Calu3 (cell line): ENCODE measurements around the gene CUEDC1. TPM values are rescaled to one million over a fixed set of nuclear protein-coding genes. Genes with fewer than 3 reads are reported as not detected.

Experiments used
- BruUV-seq: library from RNA; stranded (reverse); fragments of 400-500 nt; replicated peaks from 2 replicates; lab custom pipeline; 2021; lab: Mats Ljungman, UMichigan
- CTCF ChIA-PET: fragments of 300-600 bp; sonication (Branson Sonifier 250); formaldehyde crosslinking; loops from one replicate; lab custom pipeline; 2022; ENCODE audit warnings: antibody characterized with exemption; lab: Charles Lee
- DNase-seq: peaks from one replicate; pipeline ENCODE4 v3.0.0; 2022
- H3K27ac Mint-ChIP-seq: one replicate; pipeline ENCODE4 v1.8.0; 2022; ENCODE audit warnings: mixed read lengths; ENCODE audit not compliant: unreplicated experiment
- H3K27me3 Mint-ChIP-seq: one replicate; pipeline ENCODE4 v1.8.0; 2022; ENCODE audit warnings: mixed read lengths; ENCODE audit not compliant: unreplicated experiment
- H3K36me3 Mint-ChIP-seq: one replicate; pipeline ENCODE4 v1.8.0; 2022; ENCODE audit warnings: mild to moderate bottlenecking, moderate library complexity, mixed read lengths; ENCODE audit not compliant: insufficient read depth, unreplicated experiment
- H3K4me1 Mint-ChIP-seq: one replicate; pipeline ENCODE4 v1.8.0; 2022; ENCODE audit warnings: mild to moderate bottlenecking, low read depth, mixed read lengths; ENCODE audit not compliant: unreplicated experiment
- H3K4me3 Mint-ChIP-seq: one replicate; pipeline ENCODE4 v1.8.0; 2022; ENCODE audit warnings: mild to moderate bottlenecking, low read depth, moderate library complexity, mixed read lengths; ENCODE audit not compliant: unreplicated experiment
- H3K9me3 Mint-ChIP-seq: one replicate; pipeline ENCODE4 v1.8.0; 2022; ENCODE audit warnings: low read depth, mixed read lengths; ENCODE audit not compliant: unreplicated experiment
- intact Hi-C: fragments of 100-400 bp; cut with micrococcal nuclease; formaldehyde crosslinking; loops from one replicate; pipeline ENCODE4 v1.10.0; 2022; ENCODE audit not compliant: unreplicated experiment
- total RNA-seq: library from RNA; stranded (reverse); gene quantifications from 2 replicates; pipeline ENCODE4 v1.2.3, GENCODE V29; 2022
- TF ChIP-seq, protein P1 (sequence below): fragments of 200-600 bp; IDR thresholded peaks from one replicate; pipeline ENCODE4 v1.8.0; 2022; ENCODE audit warnings: antibody characterized with exemption; ENCODE audit not compliant: unreplicated experiment

CUEDC1 gene
- total RNA-seq, 1 experiment from 2014 or later, result 30.9 TPM

DNA sequence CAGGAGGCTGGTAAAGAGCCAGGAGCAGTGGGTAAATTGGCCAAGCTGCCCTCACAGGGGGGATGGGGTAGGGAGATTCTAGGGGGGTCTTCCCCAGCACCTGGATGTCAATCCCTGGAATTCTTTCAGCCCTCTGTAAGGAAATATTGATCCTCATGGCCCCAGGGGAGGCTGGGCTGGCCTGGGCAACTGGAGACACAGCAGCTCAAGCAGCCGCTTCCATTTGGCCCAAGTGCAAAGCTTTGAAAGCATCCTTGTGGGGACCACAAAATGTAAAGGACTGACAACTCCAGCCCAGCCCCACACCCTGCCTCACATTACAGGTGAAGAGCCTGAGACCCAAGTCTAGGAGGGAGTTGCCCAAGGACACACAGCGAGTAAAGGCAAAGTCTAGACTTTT, 66.0 kb downstream of the CUEDC1 start:
- BruUV-seq, result no TSS peak
- Mint-ChIP-seq H3K4me1 (peaks cover 36% of the 10 kb centered on the region), H3K9me3 (no peaks in the 10 kb centered on the region), H3K4me3 (no peak overlapping the region), H3K36me3 (peaks cover 22% of the 10 kb centered on the region), H3K27me3 (no peaks in the 10 kb centered on the region), H3K27ac (no peak overlapping the region)
- intact Hi-C loops, result no loop called here
- no peak for DNase-seq
- CTCF ChIA-PET, result interaction anchor here (1.1 kb wide), 1 partner anchor 55 kb away, joined by 3 read pairs; no protein-coding TSS in a partner anchor
- TF ChIP-seq, protein P1, sequence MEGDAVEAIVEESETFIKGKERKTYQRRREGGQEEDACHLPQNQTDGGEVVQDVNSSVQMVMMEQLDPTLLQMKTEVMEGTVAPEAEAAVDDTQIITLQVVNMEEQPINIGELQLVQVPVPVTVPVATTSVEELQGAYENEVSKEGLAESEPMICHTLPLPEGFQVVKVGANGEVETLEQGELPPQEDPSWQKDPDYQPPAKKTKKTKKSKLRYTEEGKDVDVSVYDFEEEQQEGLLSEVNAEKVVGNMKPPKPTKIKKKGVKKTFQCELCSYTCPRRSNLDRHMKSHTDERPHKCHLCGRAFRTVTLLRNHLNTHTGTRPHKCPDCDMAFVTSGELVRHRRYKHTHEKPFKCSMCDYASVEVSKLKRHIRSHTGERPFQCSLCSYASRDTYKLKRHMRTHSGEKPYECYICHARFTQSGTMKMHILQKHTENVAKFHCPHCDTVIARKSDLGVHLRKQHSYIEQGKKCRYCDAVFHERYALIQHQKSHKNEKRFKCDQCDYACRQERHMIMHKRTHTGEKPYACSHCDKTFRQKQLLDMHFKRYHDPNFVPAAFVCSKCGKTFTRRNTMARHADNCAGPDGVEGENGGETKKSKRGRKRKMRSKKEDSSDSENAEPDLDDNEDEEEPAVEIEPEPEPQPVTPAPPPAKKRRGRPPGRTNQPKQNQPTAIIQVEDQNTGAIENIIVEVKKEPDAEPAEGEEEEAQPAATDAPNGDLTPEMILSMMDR, result no peak

DNA sequence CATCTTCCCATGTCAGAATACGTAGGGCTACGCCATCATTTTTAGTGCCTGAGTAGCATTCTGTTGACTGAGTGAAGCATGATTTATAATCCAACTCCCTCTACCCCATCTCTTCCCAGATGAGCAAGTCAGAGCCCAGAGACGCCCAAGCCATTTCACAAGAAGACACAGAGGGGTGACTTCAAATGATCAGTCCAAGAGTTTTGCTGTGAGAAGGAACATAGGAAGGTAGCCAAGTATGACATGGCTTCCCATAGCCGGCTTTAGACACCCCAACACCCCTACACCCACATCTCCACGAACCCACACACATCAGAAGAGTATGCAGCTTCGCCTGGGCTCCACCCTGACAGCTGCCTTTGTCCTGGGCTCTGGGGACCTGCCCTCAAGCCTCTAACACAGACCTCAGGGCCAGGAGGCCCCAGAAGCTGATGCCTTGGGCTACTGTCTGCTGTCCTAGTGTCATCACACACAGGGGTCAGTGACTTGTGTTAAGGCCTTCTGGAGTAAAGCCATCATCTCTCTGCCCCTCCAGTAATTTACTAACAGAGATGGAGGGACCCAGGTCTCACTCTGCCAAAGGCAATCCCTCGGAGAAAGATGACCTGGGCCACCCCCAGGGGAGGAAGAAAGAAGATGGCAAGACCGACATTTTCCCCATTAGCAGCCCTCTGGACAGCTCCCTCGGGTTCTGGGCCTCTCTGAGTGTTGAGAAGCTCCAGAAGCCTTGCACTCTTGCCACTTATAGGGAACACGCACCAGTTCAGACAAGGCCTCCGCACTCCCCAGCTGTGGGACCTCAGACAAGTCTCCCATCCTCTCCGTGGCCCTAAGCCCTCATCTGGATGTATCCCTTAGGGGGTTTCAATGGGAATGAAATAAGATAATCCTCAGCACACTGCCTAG, 66.6 kb downstream of the CUEDC1 start:
- peaks cover 25% of the 10 kb centered on the region for H3K36me3 Mint-ChIP-seq
- TF ChIP-seq, protein P1, result no peak
- CTCF ChIA-PET, result no interaction called here
- H3K27ac Mint-ChIP-seq, result no peak overlapping the region
- no TSS peak for BruUV-seq
- intact Hi-C loops, result no loop called here
- H3K4me1 Mint-ChIP-seq, result peaks cover 36% of the 10 kb centered on the region
- H3K9me3 Mint-ChIP-seq, result no peaks in the 10 kb centered on the region
- H3K4me3 Mint-ChIP-seq, result no peak overlapping the region
- no peak for DNase-seq
- H3K27me3 Mint-ChIP-seq, result no peaks in the 10 kb centered on the region

DNA sequence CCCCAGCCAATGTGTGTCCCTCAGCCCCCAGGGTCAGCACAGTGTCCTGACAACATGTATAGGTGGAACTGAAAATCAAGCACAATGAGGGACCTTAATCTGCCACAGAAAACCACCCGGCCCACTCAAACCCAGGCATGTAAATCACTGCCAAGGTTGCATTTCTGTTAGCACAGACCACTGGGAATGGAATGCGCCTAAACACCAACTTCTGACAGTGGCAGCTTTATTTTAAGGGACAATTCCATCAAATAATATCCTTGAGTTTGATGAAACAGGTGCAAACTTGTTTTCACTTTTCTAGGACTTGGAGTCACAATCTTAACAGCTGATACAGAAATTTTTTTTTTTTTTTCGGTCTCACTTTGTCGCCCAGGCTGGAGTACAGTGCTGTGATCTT, 68.1 kb downstream of the CUEDC1 start:
- BruUV-seq, result no TSS peak
- H3K27ac Mint-ChIP-seq, result no peak overlapping the region
- intact Hi-C loops, result no loop called here
- H3K4me1 Mint-ChIP-seq, result peaks cover 24% of the 10 kb centered on the region
- TF ChIP-seq, protein P1, result no peak
- peaks cover 22% of the 10 kb centered on the region for H3K36me3 Mint-ChIP-seq
- H3K9me3 Mint-ChIP-seq, result no peaks in the 10 kb centered on the region
- H3K4me3 Mint-ChIP-seq, result no peak overlapping the region
- no peak for DNase-seq
- CTCF ChIA-PET, result no interaction called here
- no peaks in the 10 kb centered on the region for H3K27me3 Mint-ChIP-seq

DNA sequence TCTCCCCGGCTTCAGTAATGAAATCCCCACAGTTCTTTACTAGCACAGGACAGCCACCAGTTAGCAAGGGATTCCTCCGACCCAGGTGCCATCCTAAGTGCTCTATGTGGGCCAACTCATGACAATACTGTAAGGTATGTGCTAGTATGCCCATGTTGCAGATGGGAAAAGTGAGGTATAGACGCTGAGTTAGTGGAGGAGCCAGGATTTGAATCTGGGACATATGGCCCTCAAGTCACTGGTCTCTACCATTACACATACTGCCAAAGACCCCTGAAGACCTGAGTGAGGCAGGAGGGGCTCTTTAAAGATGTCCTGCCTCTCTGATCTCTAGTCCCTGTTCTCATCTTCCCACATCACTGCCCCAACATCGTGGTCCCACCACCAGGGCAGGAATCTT, 69.2 kb downstream of the CUEDC1 start:
- peaks cover 15% of the 10 kb centered on the region for H3K36me3 Mint-ChIP-seq
- BruUV-seq, result no TSS peak
- H3K9me3 Mint-ChIP-seq, result no peaks in the 10 kb centered on the region
- DNase-seq, result no peak
- no peak overlapping the region for H3K4me3 Mint-ChIP-seq
- TF ChIP-seq, protein P1, result no peak
- no peak overlapping the region for H3K27ac Mint-ChIP-seq
- CTCF ChIA-PET, result no interaction called here
- peaks cover 12% of the 10 kb centered on the region for H3K4me1 Mint-ChIP-seq
- no peaks in the 10 kb centered on the region for H3K27me3 Mint-ChIP-seq
- intact Hi-C loops, result no loop called here
